HepG2 (cell line): ENCODE measurements around the gene UNC5C. TPM values are rescaled to one million over a fixed set of nuclear protein-coding genes. Genes with fewer than 3 reads are reported as not detected.

Source experiments
- ATAC-seq: fragments of 200-7000 bp; cut with Tn5 transposase; 3 replicates; pipeline ENCODE4 v1.9.1; 2020; ENCODE audit warnings: mild to moderate bottlenecking, moderate library complexity
- BruUV-seq: library from RNA; stranded (reverse); fragments of 400-500 nt; replicated peaks from 2 replicates; lab custom pipeline; 2021; lab: Mats Ljungman, UMichigan
- CTCF ChIA-PET: fragments of 300-600 bp; formaldehyde crosslinking; extraction: SDS; loops from one replicate; lab custom pipeline; 2021; ENCODE audit warnings: low total read pairs, inconsistent platforms, low intra/inter-chr PET ratio; lab: Yijun Ruan, JAX
- POLR2A ChIA-PET: fragments of 350-600 bp; sonication (Branson Sonifier 250); formaldehyde crosslinking; loops from one replicate; lab custom pipeline; 2020; ENCODE audit warnings: antibody characterized with exemption, inconsistent platforms; lab: Yijun Ruan, JAX
- DNase-seq: peaks from one replicate; pipeline ENCODE4 v3.0.0-alpha.2; 2015; ENCODE audit warnings: low spot score
- FAIRE-seq: peaks from 3 replicates; lab custom pipeline; 2011; peaks lifted over from hg19 to GRCh38; lab: Jason Lieb, UNC
- H2AFZ ChIP-seq: one replicate; pipeline ENCODE4 v1.6.1; 2011; ENCODE audit warnings: low read length, inconsistent platforms
- H3K27ac ChIP-seq: fragments of 300-600 bp; 3 replicates; pipeline ENCODE4 v1.8.0; 2011; ENCODE audit warnings: mixed run types, mild to moderate bottlenecking, mixed read lengths, low read length, inconsistent platforms; ENCODE audit not compliant: insufficient read depth; ENCODE audit errors: extremely low read length
- H3K27me3 ChIP-seq, 2 experiments: fragments of 200-600 bp in 1 of 2; 2 replicates in 1 of 2; 3 replicates in 1 of 2; pipeline versions ENCODE4 v1.6.0 to v1.8.0; 2011; ENCODE audit warnings: low read length in 2 of 2, mild to moderate bottlenecking in 2 of 2, moderate library complexity in 2 of 2, inconsistent platforms in 1 of 2; ENCODE audit not compliant: insufficient read depth in 2 of 2, control insufficient read depth in 1 of 2
- H3K36me3 ChIP-seq, 2 experiments: fragments of 200-600 bp in 1 of 2; replicated peaks in 1 of 2; 2 replicates in 1 of 2; 3 replicates in 1 of 2; pipeline versions ENCODE4 v1.5.1 to v1.8.0; 2011; ENCODE audit warnings: low read length in 2 of 2, inconsistent platforms in 1 of 2; ENCODE audit not compliant: insufficient read depth in 2 of 2, control insufficient read depth in 1 of 2
- H3K4me1 ChIP-seq: 2 replicates; pipeline ENCODE4 v1.5.1; 2012; ENCODE audit warnings: low read length, inconsistent platforms; ENCODE audit not compliant: insufficient read depth
- H3K4me2 ChIP-seq: 2 replicates; pipeline ENCODE4 v1.6.0; 2011; ENCODE audit warnings: low read depth, low read length, inconsistent platforms
- H3K4me3 ChIP-seq, 3 experiments: fragments of 200-600 bp in 1 of 3; sonication (generic), shearing (Covaris generic) in 1 of 3; replicated peaks in 1 of 3; 2 replicates each; pipeline ENCODE4 v1.5.1; 2011 to 2016; ENCODE audit warnings: low read length in 3 of 3, inconsistent platforms in 2 of 3, low read depth in 2 of 3, mild to moderate bottlenecking in 2 of 3, control low read depth in 1 of 3, mixed read lengths in 1 of 3; ENCODE audit not compliant: insufficient read depth in 1 of 3
- H3K79me2 ChIP-seq: one replicate; pipeline ENCODE4 v1.6.1; 2011; ENCODE audit warnings: low read length, inconsistent platforms; ENCODE audit not compliant: insufficient read depth
- H3K9ac ChIP-seq: 2 replicates; pipeline ENCODE4 v1.6.0; 2011; ENCODE audit warnings: mild to moderate bottlenecking, low read depth, low read length, inconsistent platforms; ENCODE audit not compliant: insufficient read depth
- H3K9me3 ChIP-seq: 2 replicates; pipeline ENCODE4 v1.5.1; 2012; ENCODE audit warnings: mild to moderate bottlenecking, low read length
- H4K20me1 ChIP-seq: 2 replicates; pipeline ENCODE4 v1.6.0; 2011; ENCODE audit warnings: inconsistent platforms, mild to moderate bottlenecking, low read length, moderate library complexity; ENCODE audit not compliant: insufficient read depth
- ATAD3A ChIP-seq: sonication (generic); formaldehyde crosslinking; IDR thresholded peaks from 2 replicates; pipeline ENCODE4 v1.4.0; 2020; ENCODE audit warnings: missing genetic modification reagents
- CREB3 ChIP-seq: sonication (generic); formaldehyde crosslinking; IDR thresholded peaks from 2 replicates; pipeline ENCODE4 v1.5.0; 2020; ENCODE audit warnings: missing genetic modification reagents
- MEF2D ChIP-seq: sonication (generic); formaldehyde crosslinking; IDR thresholded peaks from 2 replicates; pipeline ENCODE4 v1.5.1; 2020; ENCODE audit warnings: mild to moderate bottlenecking, missing genetic modification reagents
- MTA3 ChIP-seq: sonication (generic); formaldehyde crosslinking; IDR thresholded peaks from 2 replicates; pipeline ENCODE4 v1.4.0; 2020; ENCODE audit warnings: missing genetic modification reagents
- NFKB2 ChIP-seq: sonication (generic); formaldehyde crosslinking; IDR thresholded peaks from 2 replicates; pipeline ENCODE4 v1.4.0; 2020; ENCODE audit warnings: missing genetic modification reagents, borderline replicate concordance
- RARG ChIP-seq: sonication (generic); formaldehyde crosslinking; IDR thresholded peaks from 2 replicates; pipeline ENCODE4 v1.4.0; 2020; ENCODE audit warnings: low read depth, mild to moderate bottlenecking, missing genetic modification reagents
- SMAD3 ChIP-seq: sonication (generic); formaldehyde crosslinking; IDR thresholded peaks from 2 replicates; pipeline ENCODE4 v1.4.0; 2020; ENCODE audit warnings: missing genetic modification reagents
- SOX5 ChIP-seq: IDR thresholded peaks from 2 replicates; pipeline ENCODE4 v1.6.1; 2016; ENCODE audit warnings: borderline replicate concordance
- SYNCRIP ChIP-seq: fragments of 200-400 bp; formaldehyde crosslinking; IDR thresholded peaks from 2 replicates; pipeline ENCODE4 v1.6.1; 2018; ENCODE audit warnings: mild to moderate bottlenecking, low read depth, low read length; ENCODE audit not compliant: insufficient read depth
- ZBTB2 ChIP-seq: sonication (generic); formaldehyde crosslinking; IDR thresholded peaks from 2 replicates; pipeline ENCODE4 v1.8.0; 2022; ENCODE audit warnings: low read depth, missing genetic modification reagents
- ZHX2 ChIP-seq, 2 experiments: sonication (generic) in 1 of 2; formaldehyde crosslinking in 1 of 2; IDR thresholded peaks; 2 replicates each; pipeline versions ENCODE4 v1.6.1 to v1.9.0; 2014 to 2022; ENCODE audit warnings: antibody characterized with exemption in 1 of 2, borderline replicate concordance in 1 of 2, inconsistent platforms in 1 of 2, low read depth in 1 of 2, missing genetic modification reagents in 1 of 2
- ZMAT3 ChIP-seq: sonication (generic); formaldehyde crosslinking; conservative IDR thresholded peaks from 2 replicates; pipeline ENCODE4 v1.7.0; 2021; ENCODE audit warnings: missing genetic modification reagents
- ZNF430 ChIP-seq: sonication (generic); formaldehyde crosslinking; IDR thresholded peaks from 2 replicates; pipeline ENCODE4 v1.9.0; 2021; ENCODE audit warnings: mild to moderate bottlenecking, missing genetic modification reagents
- ZNF652 ChIP-seq: IDR thresholded peaks from 2 replicates; pipeline ENCODE4 v1.6.1; 2016; ENCODE audit warnings: low read depth, borderline replicate concordance
- ZNF737 ChIP-seq: sonication (generic); formaldehyde crosslinking; IDR thresholded peaks from 2 replicates; pipeline ENCODE4 v1.5.0; 2020; ENCODE audit warnings: missing genetic modification reagents, mild to moderate bottlenecking, borderline replicate concordance
- WGBS: methylation state at CpG from one replicate; pipeline ENCODE4 v1.1.6; 2017; ENCODE audit warnings: low lambda C conversion rate; 5-methylcytosine and 5-hydroxymethylcytosine counted together
- in situ Hi-C: cut with HindIII; loops from 2 replicates; pipeline ENCODE4 v1.10.0; 2017; ENCODE audit warnings: low pct_unique_long_range_greater_than_20kb; ENCODE audit not compliant: extremely low pct_ligation_motif_present
- intact Hi-C: fragments of 100-400 bp; cut with micrococcal nuclease; formaldehyde crosslinking; loops from one replicate; pipeline ENCODE4 v1.10.0; 2022; ENCODE audit not compliant: unreplicated experiment
- polyA plus RNA-seq, 8 experiments: library from polyadenylated mRNA; depleted of rRNA in 3 of 8; stranded (reverse) in 7 of 8; unstranded in 1 of 8; fragments of >200 nt; fragmentation: Illumina TruSeq in 4 of 8; extraction: Trizol in 4 of 8; gene quantifications; 2 replicates each; pipeline versions ENCODE4 v1.2.1 to v1.2.3, GENCODE V29; 2011 to 2016; ENCODE audit warnings: low read depth in 4 of 8, missing spikeins in 1 of 8, mixed read lengths in 1 of 8; ENCODE audit not compliant: insufficient read depth in 1 of 8
- total RNA-seq, 5 experiments: library from RNA; depleted of rRNA; stranded (reverse); fragments of >200 nt; fragmentation: Illumina TruSeq; extraction: Trizol; gene quantifications; 2 replicates each; pipeline ENCODE4 v1.2.3, GENCODE V29; 2016; ENCODE audit warnings: low read depth in 1 of 5

UNC5C gene
- total and polyA plus RNA-seq, 2 of the 13 experiments (the other 11 are each of a cell fraction or from before 2014, with no cell fraction given): not detected

DNA sequence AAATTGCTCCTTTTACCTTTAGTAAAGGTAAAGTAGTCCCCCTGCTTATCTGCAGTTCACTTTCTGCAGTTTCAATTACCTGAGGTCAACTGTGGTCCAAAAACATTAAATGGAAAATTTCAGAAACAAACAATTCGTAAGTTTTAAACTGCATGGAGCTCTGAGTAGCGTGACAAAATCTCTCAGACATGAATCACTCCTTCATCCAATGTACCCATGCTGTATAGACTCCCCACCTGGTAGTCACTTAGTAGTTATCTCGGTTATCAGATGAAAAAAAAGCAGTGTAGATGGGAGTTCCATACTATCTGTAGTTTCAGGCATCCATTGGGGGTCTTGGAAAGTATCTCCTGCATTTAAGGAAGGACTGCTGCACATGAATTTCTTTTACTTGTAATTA lies 7.7 kb downstream of the UNC5C start:
- no peak overlapping the region for H3K27ac ChIP-seq
- H2AFZ ChIP-seq: no peak overlapping the region
- FAIRE-seq (no peak), DNase-seq (no peak), ATAC-seq (no peak)
- WGBS: 2% methylated on average over 3 of the region's 3 CpGs
- H3K4me2 ChIP-seq: no peak overlapping the region
- no peaks in the 10 kb centered on the region for H4K20me1 ChIP-seq
- intact Hi-C loops: no loop called here
- no peaks in the 10 kb centered on the region for H3K9me3 ChIP-seq
- no peak overlapping the region for H3K4me3 ChIP-seq
- H3K27me3 ChIP-seq: no peaks in the 10 kb centered on the region
- no TSS peak for BruUV-seq
- in situ Hi-C loops: no loop called here
- ChIA-PET CTCF (no interaction called here), POLR2A (no interaction called here)
- H3K4me1 ChIP-seq: no peaks in the 10 kb centered on the region
- H3K79me2 ChIP-seq: no peaks in the 10 kb centered on the region
- H3K36me3 ChIP-seq: no peaks in the 10 kb centered on the region
- H3K9ac ChIP-seq: no peak overlapping the region
- TF ChIP-seq ZNF652 (CRISPR knock-in tag) (no peak), SMAD3 (no peak), SOX5 (no peak), ZBTB2 (CRISPR knock-in tag) (no peak), ZNF737 (CRISPR knock-in tag) (no peak), MEF2D (no peak), CREB3 (no peak), NFKB2 (no peak), MTA3 (CRISPR knock-in tag) (no peak), ZNF430 (CRISPR knock-in tag) (no peak), ATAD3A (no peak), SYNCRIP (no peak), ZHX2 (IDR thresholded peaks at IDR 0.05; ENCODE audit: low read depth) (no peak), ZHX2 (CRISPR knock-in tag; IDR thresholded peaks at IDR 0.05; ENCODE audit: borderline replicate concordance) (no peak), RARG (CRISPR knock-in tag) (no peak), ZMAT3 (CRISPR knock-in tag) (no peak)
